HG03558 (cell line): ENCODE data around the gene NAGS.
"Not testable (repeated sequence)": the region's sequence is repeated elsewhere in the genome, so short reads cannot be mapped to it uniquely, and the experiment has no call there.

Source experiments
- ATAC-seq: cut with Tn5 transposase; IDR thresholded peaks from one replicate; pipeline ENCODE4 v1.9.1; 2021; ENCODE audit warnings: moderate number of reproducible peaks; ENCODE audit not compliant: unreplicated experiment; ENCODE audit errors: extremely low read depth

The NAGS gene

GRCh38 chr17:43983196-43983514, 21.3 kb upstream of the NAGS start:
- no peak for ATAC-seq

DNA sequence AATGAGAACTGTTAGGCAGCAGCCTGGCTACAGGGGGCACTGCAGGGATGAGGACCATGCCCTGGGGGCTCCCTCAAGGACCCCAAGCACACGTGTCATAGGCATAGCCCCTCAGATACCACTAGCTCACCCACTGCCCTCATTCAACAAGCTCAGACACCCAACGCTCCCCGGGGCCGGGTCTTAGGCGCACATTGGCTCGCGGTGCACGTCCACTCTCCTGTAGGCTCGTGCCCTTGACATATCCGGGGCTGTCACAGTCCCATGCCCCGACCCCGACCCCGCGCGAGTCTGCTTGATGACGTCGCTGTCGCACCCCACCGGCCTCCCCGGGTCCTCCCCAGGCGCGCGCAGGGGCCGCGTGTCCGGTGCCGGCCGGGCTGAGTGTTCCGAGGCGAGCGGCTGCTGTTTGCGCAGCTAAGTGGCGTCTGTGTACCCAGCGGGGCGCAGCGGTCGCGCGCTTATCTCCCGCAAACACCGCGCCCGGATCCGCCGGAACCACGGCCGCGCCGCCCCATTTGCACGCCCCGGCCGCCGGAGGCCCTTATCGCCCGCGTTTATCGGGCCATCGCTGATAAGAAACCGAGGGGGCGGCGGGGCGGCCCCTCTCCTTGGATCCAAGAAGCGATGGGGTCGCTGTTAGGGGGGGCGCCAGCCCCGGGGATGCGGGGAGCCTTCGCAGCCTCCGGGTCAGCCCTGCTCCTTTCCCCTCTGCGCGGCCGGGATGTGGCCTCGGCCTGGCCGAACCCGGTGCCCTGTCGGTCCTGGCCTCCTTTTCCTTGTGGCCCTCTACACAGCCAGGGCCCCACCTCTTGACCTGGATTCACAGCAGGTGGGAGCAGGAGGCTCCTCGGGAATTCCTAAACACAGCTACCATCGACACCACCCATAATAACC, 20.7 kb upstream of the NAGS start:
- ATAC-seq: no peak

DNA sequence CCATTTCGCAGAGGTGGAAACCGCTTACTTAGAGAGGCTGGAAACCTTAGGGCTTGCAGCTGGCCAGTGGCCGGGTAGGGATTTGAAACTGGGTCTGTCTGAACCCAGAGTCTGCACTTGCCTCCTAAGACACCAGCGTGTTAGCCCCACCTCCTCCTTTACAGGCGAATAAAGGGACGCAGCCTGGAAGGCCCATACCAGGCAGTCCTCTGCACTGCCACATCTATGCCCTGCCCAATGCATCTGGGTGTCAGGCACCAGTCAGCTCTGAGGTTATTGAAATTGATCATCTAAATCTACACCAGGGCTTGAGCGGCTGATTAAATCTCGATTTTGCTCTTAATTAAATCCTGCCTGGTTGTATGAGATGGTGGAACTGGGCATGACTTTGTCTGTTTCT, 19.9 kb upstream of the NAGS start:
- no peak for ATAC-seq

DNA sequence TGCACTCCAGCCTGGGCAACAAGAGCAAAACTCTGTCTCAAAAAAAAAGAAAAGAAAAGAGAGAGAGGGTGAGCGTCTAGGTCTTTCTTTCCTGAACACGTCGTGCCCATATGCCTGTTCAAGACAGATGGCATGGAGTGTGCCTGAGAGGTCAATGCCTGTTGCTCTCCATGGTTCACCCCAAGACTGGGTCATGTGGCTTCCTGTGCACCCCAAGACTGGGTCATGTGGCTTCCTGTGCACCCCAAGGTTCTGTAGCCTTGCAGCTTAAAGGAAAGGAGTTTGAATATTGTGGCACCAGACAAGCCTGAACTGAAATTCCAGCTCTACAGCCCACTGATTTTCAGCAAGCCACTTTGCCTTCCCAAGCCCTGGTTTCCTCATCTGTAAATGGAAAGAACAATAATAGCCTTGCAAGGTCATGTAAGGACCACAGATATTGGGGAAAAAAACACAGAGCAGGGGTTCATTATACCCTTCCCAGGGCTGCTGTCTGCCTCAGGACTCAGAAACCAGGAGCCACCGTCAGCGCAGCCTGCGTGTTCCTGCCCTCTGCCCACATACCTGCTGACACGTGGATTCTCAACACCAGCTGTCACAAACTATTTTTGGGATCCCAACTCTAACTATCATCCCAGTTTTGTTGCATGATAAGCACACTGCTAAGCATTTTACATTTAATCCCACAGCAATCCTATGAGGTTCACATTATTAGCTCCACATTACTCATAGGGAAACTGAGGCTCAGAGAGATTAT, 18.0 kb upstream of the NAGS start:
- no peak for ATAC-seq

- no peak for ATAC-seq
Measured at GRCh38 chr17:43987131-43988021, 17.0 kb upstream of the NAGS start.

- ATAC-seq: no peak
Measured at GRCh38 chr17:43988301-43988700, 16.1 kb upstream of the NAGS start.

GRCh38 chr17:43992641-43993040, 11.8 kb upstream of the NAGS start:
- no peak for ATAC-seq

- ATAC-seq: no peak
Measured at GRCh38 chr17:43994272-43995149, 9.9 kb upstream of the NAGS start.

GRCh38 chr17:43995150-43995471, 9.3 kb upstream of the NAGS start:
- no peak for ATAC-seq

DNA sequence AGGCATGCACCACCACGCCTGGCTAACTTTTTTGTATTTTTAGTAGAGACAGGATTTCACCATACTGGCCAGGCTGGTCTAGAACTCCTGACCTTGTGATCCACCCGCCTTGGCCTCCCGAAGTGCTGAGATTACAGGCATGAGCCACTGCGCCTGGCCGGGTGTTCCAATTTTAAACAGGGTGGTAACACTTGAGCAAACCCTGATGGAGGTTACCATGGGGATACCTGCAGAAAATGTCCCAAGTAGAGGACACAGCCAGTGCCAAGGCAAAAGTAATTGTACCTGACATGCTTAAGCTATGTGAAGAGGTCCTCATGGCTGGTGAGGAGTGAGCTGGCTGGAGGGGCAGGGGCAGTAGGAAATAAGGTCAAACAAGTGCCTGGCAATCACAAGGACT, 7.2 kb upstream of the NAGS start:
- not testable (repeated sequence) for ATAC-seq

DNA sequence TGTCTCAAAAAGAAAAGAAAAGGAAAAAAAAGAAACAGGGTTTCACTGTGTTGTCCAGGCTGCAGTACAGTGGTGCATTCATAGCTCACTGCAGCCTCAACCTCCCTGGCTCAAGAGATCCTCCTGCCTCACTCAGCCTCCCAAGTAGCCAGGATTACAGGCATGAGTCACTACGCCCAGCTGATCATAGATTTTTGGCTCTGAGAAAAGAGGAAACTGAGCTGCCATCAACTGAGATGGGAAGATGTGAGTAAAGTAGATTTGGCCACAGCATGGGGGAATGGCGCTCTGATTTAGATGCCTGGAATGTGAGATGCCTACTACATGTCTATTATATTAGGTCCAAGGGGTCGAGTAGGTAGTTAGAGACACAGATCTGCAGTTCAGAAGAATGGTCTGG, 5.9 kb upstream of the NAGS start:
- no peak for ATAC-seq

GRCh38 chr17:43999024-43999423, 5.4 kb upstream of the NAGS start:
- no peak for ATAC-seq

- no peak for ATAC-seq
Measured at GRCh38 chr17:44000141-44000860, 4.1 kb upstream of the NAGS start.

DNA sequence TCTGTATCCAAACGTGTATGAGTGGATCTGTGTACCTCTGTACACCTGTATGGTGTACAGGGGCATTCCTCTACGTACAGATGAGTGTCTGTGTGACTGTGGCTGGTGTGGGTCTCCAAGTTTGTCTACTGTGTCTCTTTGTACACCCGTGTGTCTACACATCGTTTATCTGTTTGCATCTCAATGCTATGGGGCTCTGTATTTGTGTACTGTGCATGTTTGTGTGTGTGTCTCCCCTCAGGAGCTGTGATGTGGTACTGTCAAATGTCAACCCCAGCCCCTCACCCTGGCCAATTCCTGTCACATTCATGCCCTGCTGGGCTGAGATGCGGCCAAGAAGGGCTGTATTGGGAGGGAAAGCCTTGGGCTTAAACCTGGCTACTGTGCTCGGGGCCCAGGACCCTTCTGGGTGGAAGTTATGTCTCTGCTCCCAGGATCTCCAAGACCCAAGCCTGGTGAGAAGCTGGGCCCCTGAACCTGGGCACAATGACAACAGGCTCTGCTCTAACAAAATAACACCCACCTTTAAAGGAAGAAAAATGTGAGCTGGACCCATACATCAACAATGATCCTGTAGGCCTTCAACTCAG, 3.5 kb upstream of the NAGS start:
- no peak for ATAC-seq

GRCh38 chr17:44001461-44001920, 2.9 kb upstream of the NAGS start:
- no peak for ATAC-seq

DNA sequence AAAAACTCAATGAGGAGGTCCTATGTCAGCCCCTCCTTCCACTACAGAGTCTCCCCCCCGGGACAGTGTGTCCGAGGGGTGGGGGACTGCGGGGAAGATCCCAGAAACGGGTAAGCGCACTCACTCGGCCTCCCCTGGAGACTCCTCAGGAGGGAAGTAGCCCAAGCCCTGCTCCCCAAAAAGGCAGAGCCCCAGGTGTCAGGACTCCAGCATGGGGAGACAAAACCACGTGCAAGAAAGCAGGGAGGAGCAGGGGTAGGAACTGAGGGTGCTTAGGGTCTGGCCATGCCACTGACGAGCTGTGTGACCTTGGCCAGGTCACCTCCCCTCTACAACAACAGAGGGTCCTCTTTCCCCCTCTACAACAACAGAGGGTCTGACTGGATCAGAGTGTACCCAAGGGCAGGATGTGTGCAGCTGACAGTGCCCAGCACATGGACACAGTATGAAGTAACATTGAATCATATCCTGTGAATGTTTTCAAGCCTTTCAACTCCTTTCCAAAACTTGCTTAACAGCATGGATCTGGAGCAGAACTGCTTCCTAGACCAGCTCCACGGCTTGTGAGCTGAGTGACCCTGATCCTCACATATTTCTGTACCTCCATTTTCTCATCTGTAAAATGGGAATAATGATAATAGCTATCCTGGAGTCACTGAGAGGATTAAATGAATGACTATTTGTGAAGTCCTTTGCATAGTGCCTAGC, 2.1 kb upstream of the NAGS start:
- no peak for ATAC-seq

DNA sequence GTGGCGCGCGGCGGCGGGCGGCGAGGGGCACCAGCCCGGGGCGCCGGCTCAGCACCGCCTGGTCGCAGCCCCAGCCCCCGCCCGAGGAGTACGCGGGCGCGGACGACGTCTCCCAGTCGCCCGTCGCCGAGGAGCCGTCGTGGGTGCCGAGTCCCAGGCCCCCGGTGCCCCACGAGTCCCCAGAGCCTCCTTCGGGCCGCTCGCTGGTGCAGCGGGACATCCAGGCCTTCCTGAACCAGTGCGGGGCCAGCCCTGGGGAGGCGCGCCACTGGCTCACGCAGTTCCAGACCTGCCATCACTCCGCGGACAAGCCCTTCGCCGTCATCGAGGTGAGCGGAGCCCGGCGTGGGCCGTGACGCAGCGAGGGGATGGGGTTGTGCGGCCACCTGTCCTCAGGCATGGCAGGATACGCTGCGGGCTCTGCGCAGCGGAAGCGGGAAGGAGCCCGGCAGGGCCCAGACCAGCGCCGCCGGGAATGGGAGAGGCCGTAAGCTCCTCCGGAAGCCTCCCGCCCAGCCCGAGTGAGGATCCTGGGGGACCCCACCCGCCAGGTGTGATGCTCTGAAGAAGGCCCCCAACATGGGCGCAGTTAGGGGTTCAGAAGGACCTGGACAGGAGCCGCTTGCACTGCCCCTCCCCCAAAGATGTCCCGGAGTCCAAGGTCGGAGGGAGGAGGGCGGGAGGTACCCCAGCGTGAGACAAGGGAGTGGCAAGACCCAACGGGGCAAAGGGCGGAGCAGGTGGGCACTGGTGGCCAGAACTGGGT, 522 bp downstream of the NAGS start:
- no peak for ATAC-seq
